ENCODE measurements around the gene KIFAP3.

KIFAP3 gene

GRCh38 chr1:170071378-170071777 lies 3.1 kb downstream of the KIFAP3 start:
- Histone ChIP-seq H3K4me3 (ENCODE audit: insufficient read depth in 1 of 2, low read depth in 1 of 2, low read length in 2 of 2) (no peak overlapping the region), H3K23ac (ENCODE audit: low read length in 2 of 2) (no peak overlapping the region), H3K4ac (ENCODE audit: low read depth in 1 of 2, low read length in 2 of 2) (no peak overlapping the region), H3K9me3 (ENCODE audit: control insufficient read depth, low read length) (no peaks in the 10 kb centered on the region), H3K9ac (ENCODE audit: low read length) (no peak overlapping the region), H3K27ac (ENCODE audit: low read length, poor library complexity, severe bottlenecking) (no peak overlapping the region), H2BK120ac (ENCODE audit: low read depth, low read length) (no peak overlapping the region), H2AK5ac (ENCODE audit: low read length, severe bottlenecking) (no peak overlapping the region), H3K14ac (ENCODE audit: low read length in 2 of 2) (no peak overlapping the region), H4K91ac (ENCODE audit: low read length) (no peak overlapping the region), H4K8ac (ENCODE audit: low read length) (no peak overlapping the region), H2BK5ac (ENCODE audit: low read depth, low read length, poor library complexity, severe bottlenecking) (no peak overlapping the region), H2AFZ (ENCODE audit: low read depth, low read length) (no peak overlapping the region), H3K27me3 (ENCODE audit: control insufficient read depth in 1 of 2, insufficient read depth in 1 of 2, low read length in 2 of 2) (no peaks in the 10 kb centered on the region), H3K4me2 (ENCODE audit: low read length, poor library complexity, severe bottlenecking) (no peak overlapping the region), H3K4me1 (ENCODE audit: control insufficient read depth, insufficient read depth, low read depth, low read length) (no peaks in the 10 kb centered on the region), H3K79me1 (replicated peaks; ENCODE audit: low read length, poor library complexity, severe bottlenecking) (peaks cover 10% of the 10 kb centered on the region), H3K36me3 (ENCODE audit: control insufficient read depth in 1 of 2, insufficient read depth in 2 of 2, low read depth in 1 of 2, low read length in 2 of 2) (peaks cover 0 to 6% of the 10 kb centered on the region in 2 experiments), H2BK12ac (ENCODE audit: low read length in 2 of 2) (no peak overlapping the region), H2BK15ac (ENCODE audit: low read depth, poor library complexity, severe bottlenecking) (no peak overlapping the region), H3K18ac (ENCODE audit: low read depth in 1 of 2, low read length in 2 of 2) (no peak overlapping the region)
- WGBS = no CpG with 5 or more reads among the region's 1 CpG
- DNase-seq = no peak

GRCh38 chr1:170068923-170069322 lies 5.6 kb downstream of the KIFAP3 start:
- Histone ChIP-seq H2BK12ac (ENCODE audit: low read length in 2 of 2) (no peak overlapping the region), H2BK15ac (ENCODE audit: low read depth, poor library complexity, severe bottlenecking) (no peak overlapping the region), H3K4me3 (ENCODE audit: insufficient read depth in 1 of 2, low read depth in 1 of 2, low read length in 2 of 2) (peak overlapping the region in 1 of 2 experiments; percentile 37), H3K18ac (ENCODE audit: low read depth in 1 of 2, low read length in 2 of 2) (no peak overlapping the region), H3K36me3 (ENCODE audit: control insufficient read depth in 1 of 2, insufficient read depth in 2 of 2, low read depth in 1 of 2, low read length in 2 of 2) (peaks cover 0 to 6% of the 10 kb centered on the region in 2 experiments), H4K91ac (ENCODE audit: low read length) (no peak overlapping the region), H3K4me1 (ENCODE audit: control insufficient read depth, insufficient read depth, low read depth, low read length) (no peaks in the 10 kb centered on the region), H3K9ac (ENCODE audit: low read length) (peak overlapping the region; percentile 76), H2AFZ (ENCODE audit: low read depth, low read length) (no peak overlapping the region), H4K8ac (ENCODE audit: low read length) (no peak overlapping the region), H3K4ac (ENCODE audit: low read depth in 1 of 2, low read length in 2 of 2) (no peak overlapping the region), H3K23ac (ENCODE audit: low read length in 2 of 2) (no peak overlapping the region), H2AK5ac (ENCODE audit: low read length, severe bottlenecking) (no peak overlapping the region), H3K79me1 (replicated peaks; ENCODE audit: low read length, poor library complexity, severe bottlenecking) (peaks cover 10% of the 10 kb centered on the region), H2BK120ac (ENCODE audit: low read depth, low read length) (no peak overlapping the region), H3K27ac (ENCODE audit: low read length, poor library complexity, severe bottlenecking) (no peak overlapping the region), H3K4me2 (ENCODE audit: low read length, poor library complexity, severe bottlenecking) (no peak overlapping the region), H3K14ac (ENCODE audit: low read length in 2 of 2) (no peak overlapping the region), H3K27me3 (ENCODE audit: control insufficient read depth in 1 of 2, insufficient read depth in 1 of 2, low read length in 2 of 2) (no peaks in the 10 kb centered on the region), H2BK5ac (ENCODE audit: low read depth, low read length, poor library complexity, severe bottlenecking) (no peak overlapping the region), H3K9me3 (ENCODE audit: control insufficient read depth, low read length) (no peaks in the 10 kb centered on the region)
- no peak for DNase-seq

GRCh38 chr1:170067253-170067819 lies 7.2 kb downstream of the KIFAP3 start:
- H4K91ac ChIP-seq (ENCODE audit: low read length) = no peak overlapping the region
- no peak overlapping the region for H2BK120ac ChIP-seq (ENCODE audit: low read depth, low read length)
- peaks cover 12% of the 10 kb centered on the region for H3K79me1 ChIP-seq (replicated peaks; ENCODE audit: low read length, poor library complexity, severe bottlenecking)
- H3K9ac ChIP-seq (ENCODE audit: low read length) = no peak overlapping the region
- H2AFZ ChIP-seq (ENCODE audit: low read depth, low read length) = no peak overlapping the region
- no peak overlapping the region for H2BK12ac ChIP-seq (ENCODE audit: low read length in 2 of 2)
- H3K4me2 ChIP-seq (ENCODE audit: low read length, poor library complexity, severe bottlenecking) = no peak overlapping the region
- no peak overlapping the region for H2BK15ac ChIP-seq (ENCODE audit: low read depth, poor library complexity, severe bottlenecking)
- WGBS = 94% methylated on average over 3 of the region's 3 CpGs
- H3K23ac ChIP-seq (ENCODE audit: low read length in 2 of 2) = no peak overlapping the region
- DNase-seq = no peak
- no peak overlapping the region for H3K14ac ChIP-seq (ENCODE audit: low read length in 2 of 2)
- H3K18ac ChIP-seq (ENCODE audit: low read depth in 1 of 2, low read length in 2 of 2) = no peak overlapping the region
- H2AK5ac ChIP-seq (ENCODE audit: low read length, severe bottlenecking) = no peak overlapping the region
- no peaks in the 10 kb centered on the region for H3K4me1 ChIP-seq (ENCODE audit: control insufficient read depth, insufficient read depth, low read depth, low read length)
- no peaks in the 10 kb centered on the region for H3K9me3 ChIP-seq (ENCODE audit: control insufficient read depth, low read length)
- H2BK5ac ChIP-seq (ENCODE audit: low read depth, low read length, poor library complexity, severe bottlenecking) = no peak overlapping the region
- H3K27ac ChIP-seq (ENCODE audit: low read length, poor library complexity, severe bottlenecking) = no peak overlapping the region
- no peaks in the 10 kb centered on the region for H3K27me3 ChIP-seq (ENCODE audit: control insufficient read depth in 1 of 2, insufficient read depth in 1 of 2, low read length in 2 of 2)
- H4K8ac ChIP-seq (ENCODE audit: low read length) = peak overlapping the region; percentile 49
- no peak overlapping the region for H3K4me3 ChIP-seq (ENCODE audit: insufficient read depth in 1 of 2, low read depth in 1 of 2, low read length in 2 of 2)
- no peak overlapping the region for H3K4ac ChIP-seq (ENCODE audit: low read depth in 1 of 2, low read length in 2 of 2)
- H3K36me3 ChIP-seq (ENCODE audit: control insufficient read depth in 1 of 2, insufficient read depth in 2 of 2, low read depth in 1 of 2, low read length in 2 of 2) = peaks cover 0 to 6% of the 10 kb centered on the region in 2 experiments

GRCh38 chr1:170064821-170065220 lies 9.7 kb downstream of the KIFAP3 start:
- no peak overlapping the region for H3K18ac ChIP-seq (ENCODE audit: low read depth in 1 of 2, low read length in 2 of 2)
- H3K4ac ChIP-seq (ENCODE audit: low read depth in 1 of 2, low read length in 2 of 2) = no peak overlapping the region
- peaks cover 10% of the 10 kb centered on the region for H3K79me1 ChIP-seq (replicated peaks; ENCODE audit: low read length, poor library complexity, severe bottlenecking)
- H2BK5ac ChIP-seq (ENCODE audit: low read depth, low read length, poor library complexity, severe bottlenecking) = no peak overlapping the region
- no peaks in the 10 kb centered on the region for H3K4me1 ChIP-seq (ENCODE audit: control insufficient read depth, insufficient read depth, low read depth, low read length)
- H3K4me2 ChIP-seq (ENCODE audit: low read length, poor library complexity, severe bottlenecking) = no peak overlapping the region
- H4K8ac ChIP-seq (ENCODE audit: low read length) = no peak overlapping the region
- no peak overlapping the region for H3K9ac ChIP-seq (ENCODE audit: low read length)
- no peak overlapping the region for H3K14ac ChIP-seq (ENCODE audit: low read length in 2 of 2)
- no peak overlapping the region for H2BK15ac ChIP-seq (ENCODE audit: low read depth, poor library complexity, severe bottlenecking)
- no peak overlapping the region for H2AK5ac ChIP-seq (ENCODE audit: low read length, severe bottlenecking)
- no peaks in the 10 kb centered on the region for H3K9me3 ChIP-seq (ENCODE audit: control insufficient read depth, low read length)
- H3K4me3 ChIP-seq (ENCODE audit: insufficient read depth in 1 of 2, low read depth in 1 of 2, low read length in 2 of 2) = no peak overlapping the region
- no peaks in the 10 kb centered on the region for H3K27me3 ChIP-seq (ENCODE audit: control insufficient read depth in 1 of 2, insufficient read depth in 1 of 2, low read length in 2 of 2)
- no peak overlapping the region for H2AFZ ChIP-seq (ENCODE audit: low read depth, low read length)
- DNase-seq = no peak
- no CpG with 5 or more reads among the region's 1 CpG for WGBS
- H2BK120ac ChIP-seq (ENCODE audit: low read depth, low read length) = no peak overlapping the region
- no peaks in the 10 kb centered on the region for H3K36me3 ChIP-seq (ENCODE audit: control insufficient read depth in 1 of 2, insufficient read depth in 2 of 2, low read depth in 1 of 2, low read length in 2 of 2)
- H3K27ac ChIP-seq (ENCODE audit: low read length, poor library complexity, severe bottlenecking) = no peak overlapping the region
- H3K23ac ChIP-seq (ENCODE audit: low read length in 2 of 2) = no peak overlapping the region
- no peak overlapping the region for H2BK12ac ChIP-seq (ENCODE audit: low read length in 2 of 2)
- H4K91ac ChIP-seq (ENCODE audit: low read length) = no peak overlapping the region

Measured in mesenchymal stem cell (in vitro differentiated cells and primary cell).